Measurements from ENCODE around the gene CBLB. TPM values are rescaled to one million over a fixed set of nuclear protein-coding genes. Genes with fewer than 3 reads are reported as not detected.
A peak's percentile ranks its signal among the peaks of the same experiment; 100 is the strongest.
"Not testable (repeated sequence)": the region's sequence is repeated elsewhere in the genome, so short reads cannot be mapped to it uniquely, and the experiment has no call there.

The CBLB gene
- total RNA-seq, 1 experiment from 2014 or later: 19.4 TPM

GRCh38 chr3:105823149-105823867 is 45.5 kb downstream of the CBLB start:
- peak; percentile 41 for DNase-seq (ENCODE audit: extremely low read depth, low read depth)

GRCh38 chr3:105822171-105823123 is 46.4 kb downstream of the CBLB start:
- DNase-seq (ENCODE audit: extremely low read depth, low read depth): no peak

GRCh38 chr3:105821433-105821832 is 47.4 kb downstream of the CBLB start:
- DNase-seq (ENCODE audit: extremely low read depth, low read depth): no peak

- no peak for DNase-seq (ENCODE audit: extremely low read depth, low read depth)
These were observed 52.0 kb downstream of the CBLB start for GRCh38 chr3:105816833-105817232.

- not testable (repeated sequence) for DNase-seq (ENCODE audit: extremely low read depth, low read depth)
These were observed 53.5 kb downstream of the CBLB start for GRCh38 chr3:105815331-105815730.

- DNase-seq (ENCODE audit: extremely low read depth, low read depth): no peak
These were observed 55.1 kb downstream of the CBLB start for GRCh38 chr3:105813710-105814109.

GRCh38 chr3:105812194-105812586 is 56.6 kb downstream of the CBLB start:
- no peak for DNase-seq (ENCODE audit: extremely low read depth, low read depth)

GRCh38 chr3:105811518-105812193 is 57.2 kb downstream of the CBLB start:
- no peak for DNase-seq (ENCODE audit: extremely low read depth, low read depth)

GRCh38 chr3:105809208-105809888 is 59.5 kb downstream of the CBLB start:
- DNase-seq (ENCODE audit: extremely low read depth, low read depth): no peak

- no peak for DNase-seq (ENCODE audit: extremely low read depth, low read depth)
These were observed 61.1 kb downstream of the CBLB start for GRCh38 chr3:105807701-105808100.

GRCh38 chr3:105807146-105807545 is 61.7 kb downstream of the CBLB start:
- no peak for DNase-seq (ENCODE audit: extremely low read depth, low read depth)

- no peak for DNase-seq (ENCODE audit: extremely low read depth, low read depth)
These were observed 62.5 kb downstream of the CBLB start for GRCh38 chr3:105806359-105806758.

GRCh38 chr3:105805404-105805803 is 63.4 kb downstream of the CBLB start:
- DNase-seq (ENCODE audit: extremely low read depth, low read depth): no peak

GRCh38 chr3:105802118-105802706 is 66.6 kb downstream of the CBLB start:
- no peak for DNase-seq (ENCODE audit: extremely low read depth, low read depth)

- no peak for DNase-seq (ENCODE audit: extremely low read depth, low read depth)
These were observed 67.4 kb downstream of the CBLB start for GRCh38 chr3:105801397-105801796.

GRCh38 chr3:105800320-105800719 is 68.5 kb downstream of the CBLB start:
- no peak for DNase-seq (ENCODE audit: extremely low read depth, low read depth)

- no peak for DNase-seq (ENCODE audit: extremely low read depth, low read depth)
These were observed 69.5 kb downstream of the CBLB start for GRCh38 chr3:105799286-105799685.

- no peak for DNase-seq (ENCODE audit: extremely low read depth, low read depth)
These were observed 70.4 kb downstream of the CBLB start for GRCh38 chr3:105798381-105798934.

- no peak for DNase-seq (ENCODE audit: extremely low read depth, low read depth)
These were observed 75.8 kb downstream of the CBLB start for GRCh38 chr3:105793040-105793439.

Measured in NCI-H460 (cell line).